Erythroblast (primary cell): ENCODE results near the gene SELENON.

Experiments used
- GATA1 ChIP-seq: IDR thresholded peaks from 2 replicates; pipeline ENCODE4 v1.6.1; 2011; ENCODE audit warnings: low read depth, mild to moderate bottlenecking, control low read depth, low read length, moderate library complexity
- POLR2A ChIP-seq: IDR thresholded peaks from 2 replicates; pipeline ENCODE4 v1.6.1; 2011; ENCODE audit warnings: mild to moderate bottlenecking, low read length

DNA sequence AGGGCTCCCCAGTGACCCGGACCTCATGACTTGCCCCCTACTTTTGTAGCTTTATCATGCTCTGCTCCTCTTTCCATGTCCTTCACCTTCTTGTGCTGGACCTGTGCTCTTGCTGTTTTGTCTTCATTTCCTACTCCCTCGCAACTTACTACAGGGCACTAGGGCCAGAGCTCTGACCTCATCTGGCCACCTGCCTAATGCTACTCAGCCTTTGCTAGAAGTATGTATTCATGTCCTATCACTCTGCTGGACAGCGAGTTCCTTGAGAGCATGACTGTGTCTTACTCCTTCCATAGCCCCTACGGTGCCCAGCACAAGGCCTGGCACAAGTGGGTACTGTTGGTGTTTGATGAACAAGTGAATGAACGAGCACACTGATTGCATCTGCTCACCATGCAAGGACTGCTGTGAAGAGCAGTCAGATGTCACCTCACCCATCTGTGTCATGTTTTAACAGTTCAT is 21.7 kb downstream of the SELENON start:
- TF ChIP-seq POLR2A: no peak
- no peak for TF ChIP-seq GATA1
